ENCODE results near the gene MARCHF7.
"Not testable (repeated sequence)": the region's sequence is repeated elsewhere in the genome, so short reads cannot be mapped to it uniquely, and the experiment has no call there.

The MARCHF7 gene

DNA sequence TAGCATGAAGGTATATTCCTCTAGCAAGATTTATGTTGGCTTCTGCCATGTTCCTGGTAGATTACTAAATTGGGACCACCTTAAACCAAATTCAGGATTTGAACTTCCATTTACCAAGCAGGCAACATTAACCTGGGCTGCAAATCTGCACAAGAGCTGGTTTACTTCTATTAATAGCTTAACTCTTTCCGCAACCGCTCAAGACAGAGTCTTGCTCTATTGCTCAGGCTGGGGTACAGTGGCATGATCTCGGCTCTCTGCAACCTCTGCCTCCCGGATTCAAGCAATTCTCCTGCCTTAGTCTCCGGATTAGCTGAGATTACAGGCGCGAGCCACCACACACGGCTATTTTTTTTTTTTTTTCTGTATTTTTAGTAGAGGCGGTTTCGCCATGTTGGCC, 8.4 kb downstream of the MARCHF7 start:
- no peak for DNase-seq (ENCODE audit: low read depth in 2 of 2)

GRCh38 chr2:159722580-159722979, 10.3 kb downstream of the MARCHF7 start:
- no peak for DNase-seq (ENCODE audit: low read depth in 2 of 2)

DNA sequence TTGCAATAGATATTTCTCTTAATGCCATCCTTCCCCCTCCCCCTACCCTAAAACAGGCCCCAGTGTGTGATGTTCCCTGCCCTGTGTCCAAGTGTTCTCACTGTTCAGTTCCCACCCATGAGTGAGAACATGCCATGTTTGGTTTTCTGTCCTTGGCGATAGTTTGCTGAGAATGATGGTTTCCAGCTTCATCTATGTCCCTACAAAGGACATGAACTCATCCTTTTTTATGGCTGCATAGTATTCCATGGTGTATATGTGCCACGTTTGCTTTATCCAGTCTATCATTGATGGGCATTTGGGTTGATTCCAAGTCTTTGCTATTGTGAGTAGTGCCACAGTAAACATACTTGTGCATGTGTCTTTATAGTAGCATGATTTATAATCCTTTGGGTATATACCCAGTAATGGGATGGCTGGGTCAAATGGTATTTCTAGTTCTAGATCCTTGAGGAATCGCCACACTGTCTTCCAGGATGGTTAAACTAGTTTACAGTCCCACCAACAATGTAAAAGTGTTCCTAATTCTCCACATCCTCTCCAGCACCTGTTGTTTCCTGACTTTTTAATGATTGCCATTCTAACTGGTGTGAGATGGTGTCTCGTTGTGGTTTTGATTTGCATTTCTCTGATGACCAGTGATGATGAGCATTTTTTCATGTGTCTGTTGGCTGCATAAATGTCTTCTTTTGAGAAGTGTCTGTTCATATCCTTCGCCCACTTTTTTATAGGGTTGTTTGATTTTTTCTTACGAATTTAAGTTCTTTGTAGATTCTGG, 12.7 kb downstream of the MARCHF7 start:
- DNase-seq (ENCODE audit: low read depth in 2 of 2), result not testable (repeated sequence)

DNA sequence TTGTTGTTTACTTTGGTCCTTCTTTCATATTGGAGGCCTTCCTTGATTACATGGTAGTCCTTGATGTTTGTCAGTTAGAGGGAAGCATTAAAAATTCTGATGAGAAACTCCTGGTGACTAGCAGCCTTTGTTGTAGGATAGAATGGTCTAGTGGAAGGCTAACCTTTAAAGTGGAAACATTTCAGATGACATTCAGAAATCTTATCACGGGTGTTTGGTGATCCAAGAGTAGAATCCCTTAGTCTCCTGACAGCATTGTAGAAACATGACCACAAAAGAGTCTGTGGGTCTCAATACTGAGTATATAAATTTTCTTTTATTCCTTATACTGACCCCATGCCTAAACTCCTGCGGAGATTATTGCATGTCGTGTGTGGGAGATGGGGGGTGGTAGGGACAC, 13.4 kb downstream of the MARCHF7 start:
- no peak for DNase-seq (ENCODE audit: low read depth in 2 of 2)

- no peak for DNase-seq (ENCODE audit: low read depth in 2 of 2)
These were observed 16.3 kb downstream of the MARCHF7 start for GRCh38 chr2:159728629-159729028.

DNA sequence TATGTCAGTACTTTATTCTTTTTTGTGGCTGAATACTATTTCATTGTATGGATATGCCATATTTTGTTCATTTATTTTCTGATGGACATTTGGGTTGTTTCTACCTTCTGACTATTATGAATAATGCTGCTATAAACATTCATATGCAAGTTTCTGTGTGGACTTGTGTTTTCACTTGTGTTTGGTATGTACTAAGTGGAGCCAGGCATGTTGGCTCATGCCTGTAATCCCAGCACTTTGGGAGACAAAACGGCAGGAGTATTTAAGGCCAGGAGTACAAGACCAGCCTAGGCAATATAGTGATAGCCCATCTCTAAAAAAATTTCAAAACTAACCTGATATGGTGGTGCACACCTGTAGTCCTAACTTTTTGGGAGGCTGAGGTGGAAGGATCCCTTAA, 23.3 kb downstream of the MARCHF7 start:
- DNase-seq (ENCODE audit: low read depth in 2 of 2), result no peak

DNA sequence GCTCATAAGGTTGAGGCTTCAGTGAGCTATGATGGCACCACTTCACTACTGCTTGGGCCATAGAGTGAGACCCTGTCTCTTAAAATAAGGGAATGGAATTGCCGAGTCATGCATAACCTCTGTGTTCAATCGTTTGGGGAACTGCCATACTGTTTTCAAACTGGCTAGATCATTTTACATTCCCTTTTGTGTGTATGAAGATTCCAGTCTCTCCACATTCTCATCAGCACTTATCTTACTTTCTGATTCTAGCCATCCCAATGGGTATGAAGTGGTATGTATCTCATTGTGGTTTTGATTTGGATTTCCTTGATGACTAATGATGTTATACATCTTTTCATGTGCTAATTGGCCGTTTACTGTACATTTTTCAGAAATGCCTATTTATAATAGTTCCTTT, 23.7 kb downstream of the MARCHF7 start:
- DNase-seq (ENCODE audit: low read depth in 2 of 2), result no peak

- DNase-seq (ENCODE audit: low read depth in 2 of 2), result no peak
These were observed 25.1 kb downstream of the MARCHF7 start for GRCh38 chr2:159737292-159737916.

- DNase-seq (ENCODE audit: low read depth in 2 of 2), result no peak
These were observed 25.6 kb downstream of the MARCHF7 start for GRCh38 chr2:159737917-159738296.

DNA sequence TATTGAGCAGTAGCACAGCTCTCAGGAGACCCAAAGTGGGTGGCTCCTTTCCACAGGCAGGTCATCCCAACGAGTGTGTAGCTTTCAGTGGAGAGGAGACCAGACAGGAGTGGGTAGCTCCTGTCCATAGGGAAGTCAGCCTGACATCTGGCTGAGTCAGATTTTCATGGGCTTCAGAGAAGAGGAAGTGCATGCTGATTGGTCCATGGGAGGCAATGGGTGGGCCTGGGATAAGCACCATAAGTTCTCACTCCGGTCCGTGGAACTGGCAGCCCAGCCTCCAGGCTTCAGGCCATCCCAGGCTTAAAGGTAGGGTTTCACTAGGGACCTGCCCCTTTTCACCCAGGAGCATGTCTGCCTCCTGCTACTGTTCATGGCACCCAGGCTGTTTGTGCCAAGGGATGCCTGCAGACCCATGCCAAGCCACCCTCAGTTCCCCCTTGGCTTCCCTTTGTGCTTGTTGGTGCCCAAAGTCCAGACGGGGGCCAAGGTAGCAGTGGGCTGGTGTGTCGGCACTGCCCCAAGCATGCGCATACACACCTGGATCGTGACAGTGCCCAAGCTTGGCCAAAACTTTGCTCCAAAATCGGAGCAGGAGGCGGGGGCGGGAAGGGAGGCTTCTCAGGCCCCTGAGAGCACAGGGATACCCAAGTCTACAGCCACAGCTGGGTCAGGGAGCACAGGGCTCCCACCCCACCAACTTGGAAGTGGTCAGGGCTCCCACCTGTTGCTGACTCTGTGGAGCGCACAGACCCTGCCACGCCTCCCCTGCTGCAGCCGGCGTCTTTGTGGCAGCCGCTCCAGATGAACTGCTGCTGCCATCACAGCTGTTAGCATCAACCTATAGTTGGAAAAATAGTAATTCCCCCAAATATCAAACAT, 26.4 kb downstream of the MARCHF7 start:
- no peak for DNase-seq (ENCODE audit: low read depth in 2 of 2)

DNA sequence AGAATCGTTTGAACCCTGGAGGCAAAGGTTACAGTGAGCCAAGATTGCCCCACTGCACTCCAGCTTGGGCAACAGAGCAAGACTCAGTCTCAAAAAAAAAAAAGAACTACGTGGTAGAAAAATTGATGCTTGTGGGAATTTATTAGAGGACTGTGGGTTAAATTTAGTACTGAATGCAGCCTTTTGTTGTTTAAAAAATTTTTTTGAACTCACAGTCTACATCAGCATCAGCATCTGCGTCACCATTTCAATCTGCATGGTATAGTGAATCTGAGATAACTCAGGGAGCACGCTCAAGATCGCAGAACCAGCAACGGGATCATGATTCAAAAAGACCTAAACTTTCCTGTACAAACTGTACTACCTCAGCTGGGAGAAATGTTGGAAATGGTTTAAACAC, 30.5 kb downstream of the MARCHF7 start:
- no peak for DNase-seq (ENCODE audit: low read depth in 2 of 2)

DNA sequence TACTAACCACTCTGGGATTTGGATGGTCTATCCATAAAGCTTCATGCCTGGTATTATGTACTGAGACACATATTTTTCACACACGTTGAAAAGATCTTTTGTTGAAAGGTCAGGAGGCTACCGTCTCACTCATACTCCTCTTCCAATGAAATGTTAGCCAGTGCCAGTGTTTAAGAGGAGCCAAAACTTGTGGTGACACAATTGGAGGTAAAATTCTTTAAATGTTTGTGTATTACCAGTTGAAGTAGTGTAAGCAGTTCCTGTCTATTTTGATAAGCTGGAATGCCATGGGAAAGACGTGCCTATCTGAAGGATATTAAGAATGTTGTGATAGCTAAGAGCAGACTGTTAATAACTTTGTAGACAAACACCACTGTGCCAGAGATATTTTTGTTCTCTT, 32.1 kb downstream of the MARCHF7 start:
- no peak for DNase-seq (ENCODE audit: low read depth in 2 of 2)

DNA sequence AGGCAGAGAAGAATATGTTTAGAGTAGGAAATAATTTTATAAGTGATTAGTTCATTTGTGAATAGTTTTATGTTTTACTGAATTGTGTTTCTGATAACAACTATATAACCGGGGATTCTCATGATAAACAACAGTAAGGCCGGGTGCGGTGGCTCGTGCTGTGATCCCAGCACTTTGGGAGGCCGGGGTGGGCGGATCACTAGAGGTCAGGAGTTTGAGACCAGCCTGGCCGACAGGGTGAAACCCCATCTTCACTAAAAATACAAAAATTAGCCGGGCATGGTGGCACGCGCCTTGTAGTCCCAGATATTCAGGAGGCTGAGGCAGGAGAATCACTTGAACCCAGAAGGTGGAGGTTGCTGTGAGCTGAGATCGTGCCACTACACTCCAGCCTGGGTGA, 32.9 kb downstream of the MARCHF7 start:
- DNase-seq (ENCODE audit: low read depth in 2 of 2), result not testable (repeated sequence)

DNA sequence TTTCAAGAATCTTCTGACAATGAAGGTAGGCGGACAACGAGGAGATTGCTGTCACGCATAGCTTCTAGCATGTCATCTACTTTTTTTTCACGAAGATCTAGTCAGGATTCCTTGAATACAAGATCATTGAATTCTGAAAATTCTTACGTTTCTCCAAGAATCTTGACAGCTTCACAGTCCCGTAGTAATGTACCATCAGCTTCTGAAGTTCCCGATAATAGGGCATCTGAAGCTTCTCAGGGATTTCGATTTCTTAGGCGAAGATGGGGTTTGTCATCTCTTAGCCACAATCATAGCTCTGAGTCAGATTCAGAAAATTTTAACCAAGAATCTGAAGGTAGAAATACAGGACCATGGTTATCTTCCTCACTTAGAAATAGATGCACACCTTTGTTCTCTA, 35.8 kb downstream of the MARCHF7 start:
- DNase-seq (ENCODE audit: low read depth in 2 of 2), result no peak

DNA sequence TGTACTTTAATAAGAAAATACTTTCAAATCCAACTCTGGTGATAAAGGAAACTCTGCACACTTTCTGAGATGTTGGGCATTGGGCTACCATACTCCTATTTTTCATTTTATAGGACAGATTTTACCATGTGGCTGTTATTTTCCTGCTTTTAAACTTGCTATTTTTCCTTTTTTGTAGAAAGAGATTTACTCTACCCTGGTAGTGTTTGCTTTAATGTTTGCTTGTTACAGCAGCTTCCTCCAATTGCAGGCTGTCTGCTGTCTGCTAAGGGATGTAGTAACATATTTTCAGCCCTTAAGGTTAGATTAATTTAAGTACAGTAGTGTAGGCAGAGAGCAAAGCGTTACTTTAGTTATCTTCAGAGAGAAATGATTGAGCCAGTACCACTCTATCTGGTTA, 38.6 kb downstream of the MARCHF7 start:
- no peak for DNase-seq (ENCODE audit: low read depth in 2 of 2)

DNA sequence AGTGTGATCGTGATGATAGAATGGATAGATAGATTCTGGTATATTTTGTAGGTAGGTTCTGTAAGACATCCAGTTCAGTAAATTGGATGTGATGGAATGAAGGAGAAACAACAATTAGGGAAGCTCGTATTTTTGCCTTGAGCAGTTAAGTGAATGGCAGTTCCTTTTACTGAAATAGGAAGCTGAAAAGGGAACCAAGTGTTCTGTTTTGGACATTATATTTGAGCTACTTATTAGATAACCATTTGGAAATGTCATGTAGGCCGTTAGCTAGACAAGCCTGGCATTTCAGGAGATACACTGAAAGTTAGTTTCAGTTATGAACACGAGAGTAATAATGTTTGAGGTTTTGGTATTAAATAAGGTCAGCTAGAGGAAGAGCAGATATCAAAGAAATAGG, 41.5 kb downstream of the MARCHF7 start:
- DNase-seq (ENCODE audit: low read depth in 2 of 2), result no peak

DNA sequence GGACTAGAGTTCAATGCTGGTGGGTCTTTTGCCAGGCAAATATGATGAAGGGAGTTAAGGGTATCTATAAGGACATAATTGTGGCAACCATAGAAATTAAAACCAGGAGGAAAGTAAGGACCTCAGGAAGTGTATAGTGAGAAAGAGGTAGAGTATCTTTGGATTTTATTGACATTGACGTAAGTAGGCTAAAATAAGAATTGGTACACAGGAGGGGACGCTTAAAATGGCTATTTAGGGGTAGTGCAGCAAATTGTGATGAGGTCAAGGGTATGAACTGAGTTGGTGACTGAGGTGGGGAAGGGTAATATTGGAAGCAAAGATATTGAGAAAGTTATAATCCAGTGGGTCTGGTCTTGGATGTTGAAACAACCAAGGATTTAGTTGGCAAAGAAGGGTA, 42.7 kb downstream of the MARCHF7 start:
- DNase-seq (ENCODE audit: low read depth in 2 of 2), result no peak

- no peak for DNase-seq (ENCODE audit: low read depth in 2 of 2)
These were observed 43.5 kb downstream of the MARCHF7 start for GRCh38 chr2:159755788-159756187.

DNA sequence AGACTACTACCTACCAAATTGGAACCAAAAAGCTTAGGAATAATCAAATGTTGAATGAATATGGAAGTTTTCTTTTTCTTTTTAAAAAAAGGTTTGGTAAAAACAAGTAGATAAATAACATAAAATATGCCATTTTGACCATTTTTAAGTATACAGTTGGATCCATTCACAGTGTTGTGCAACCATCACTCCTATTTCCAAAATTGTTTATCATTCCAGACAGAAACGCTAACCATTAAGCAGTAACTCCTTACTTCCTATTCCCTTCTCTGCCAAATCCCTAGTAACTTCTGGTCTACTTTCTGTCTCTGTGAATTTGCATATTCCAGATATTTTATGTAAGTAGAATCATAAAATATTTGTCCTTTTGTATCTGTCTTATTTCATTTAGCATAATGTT, 45.9 kb downstream of the MARCHF7 start:
- DNase-seq (ENCODE audit: low read depth in 2 of 2), result no peak

DNA sequence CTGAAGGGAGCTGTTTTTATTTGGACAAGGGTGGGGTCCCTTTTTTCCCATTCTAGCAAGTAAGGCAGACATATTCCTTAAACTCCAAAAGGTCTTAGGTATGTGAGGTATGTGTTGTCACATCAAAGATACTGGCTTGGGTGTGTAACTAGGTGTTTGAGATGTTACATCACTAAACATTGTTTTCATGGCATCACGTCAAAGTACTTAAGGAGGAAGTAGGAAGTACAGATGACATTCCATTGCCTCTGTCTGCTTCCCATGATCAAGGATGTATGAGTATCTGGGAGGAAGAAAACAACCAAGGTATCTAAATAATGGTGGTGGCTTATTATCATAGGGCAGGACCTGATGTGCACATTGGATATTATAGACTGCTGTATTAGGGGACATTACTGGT, 46.4 kb downstream of the MARCHF7 start:
- no peak for DNase-seq (ENCODE audit: low read depth in 2 of 2)

DNA sequence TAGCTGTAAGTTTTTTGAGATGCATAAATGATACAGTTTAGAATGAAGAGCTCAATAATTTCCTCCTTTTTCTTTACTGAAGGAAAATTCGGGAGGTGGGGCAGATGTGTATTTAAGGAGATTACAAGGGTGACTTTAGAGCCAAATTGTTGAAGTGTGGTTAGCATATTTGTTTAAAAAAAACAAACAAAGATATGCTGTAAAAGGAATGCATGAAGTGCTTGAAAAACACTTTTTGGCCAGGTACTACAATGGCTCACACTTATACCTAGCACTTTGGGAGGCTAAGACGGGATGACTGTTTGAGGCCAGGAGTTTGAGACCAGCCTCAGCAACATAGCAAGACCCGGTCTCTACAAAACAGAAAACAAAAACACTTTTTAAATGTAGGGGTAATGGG, 47.3 kb downstream of the MARCHF7 start:
- DNase-seq (ENCODE audit: low read depth in 2 of 2), result no peak

GRCh38 chr2:159760326-159760725, 48.0 kb downstream of the MARCHF7 start:
- DNase-seq (ENCODE audit: low read depth in 2 of 2), result no peak

DNA sequence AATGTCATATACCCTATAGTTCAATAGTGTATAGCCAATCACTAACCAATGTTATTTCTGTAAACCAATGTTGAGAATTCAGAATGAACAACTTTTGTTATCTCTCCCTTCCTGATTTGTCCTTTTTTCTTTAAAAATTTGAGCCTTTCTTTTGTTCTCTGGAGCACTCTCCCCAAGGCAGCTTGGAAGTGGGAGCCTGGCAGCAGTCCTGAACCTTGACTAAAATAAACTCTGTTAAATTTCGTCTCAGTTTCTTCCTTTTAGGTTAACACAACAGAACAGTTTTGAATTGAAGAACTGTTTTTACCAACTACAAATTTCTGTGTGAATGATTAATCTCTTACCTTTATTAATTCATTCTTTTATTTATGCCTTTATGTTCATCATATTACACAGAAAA, 49.8 kb downstream of the MARCHF7 start:
- DNase-seq (ENCODE audit: low read depth in 2 of 2), result no peak

Measured in stimulated activated CD8-positive, alpha-beta memory T cell treated with anti-CD3 and anti-CD28 coated beads, Interleukin-15, amount 100 ng/mL, for 4 hours (primary cell).